ENCODE measurements around the gene BMPR1B.

DNA sequence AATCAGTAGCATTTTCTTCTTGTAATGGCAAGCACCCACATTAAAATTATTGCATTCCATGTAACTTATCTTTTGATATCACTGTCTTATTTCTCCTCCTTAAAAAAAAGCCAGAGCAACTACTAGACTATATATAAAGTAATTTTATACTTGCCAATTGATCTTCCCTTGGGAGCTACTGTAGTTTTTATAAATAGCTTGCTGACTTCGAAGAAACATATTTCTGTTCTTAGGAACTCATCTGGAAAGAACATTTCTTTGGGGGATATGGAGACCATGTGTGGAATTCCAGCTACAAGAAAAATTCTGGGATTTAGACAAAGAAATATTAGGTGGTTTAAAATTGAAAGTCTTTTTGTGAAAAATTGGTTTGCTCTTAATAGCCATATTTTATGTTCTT, 94.9 kb downstream of the BMPR1B start:
- TF ChIP-seq CTCF (conservative IDR thresholded peaks at IDR 0.05; ENCODE audit: low read depth, low read length): no peak
- TF ChIP-seq EZH2phosphoT487 (IDR thresholded peaks at IDR 0.05; ENCODE audit: borderline replicate concordance, low read length): no peak
- TF ChIP-seq EZH2 (IDR thresholded peaks at IDR 0.05; ENCODE audit: low read length, unreplicated experiment): no peak

Data from PC-3 (cell line).